GM18870 (cell line): Measurements from ENCODE around the gene TBL1X.
A peak's percentile ranks its signal among the peaks of the same experiment; 100 is the strongest.

ENCODE experiments used
- ATAC-seq: cut with Tn5 transposase; IDR thresholded peaks from one replicate; pipeline ENCODE4 v1.9.1; 2021; ENCODE audit warnings: moderate library complexity; ENCODE audit not compliant: unreplicated experiment

The TBL1X gene

GRCh38 chrX:9614016-9614415 is 149.2 kb downstream of the TBL1X start:
- no peak for ATAC-seq

GRCh38 chrX:9619133-9619532 is 154.3 kb downstream of the TBL1X start:
- ATAC-seq, result no peak

DNA sequence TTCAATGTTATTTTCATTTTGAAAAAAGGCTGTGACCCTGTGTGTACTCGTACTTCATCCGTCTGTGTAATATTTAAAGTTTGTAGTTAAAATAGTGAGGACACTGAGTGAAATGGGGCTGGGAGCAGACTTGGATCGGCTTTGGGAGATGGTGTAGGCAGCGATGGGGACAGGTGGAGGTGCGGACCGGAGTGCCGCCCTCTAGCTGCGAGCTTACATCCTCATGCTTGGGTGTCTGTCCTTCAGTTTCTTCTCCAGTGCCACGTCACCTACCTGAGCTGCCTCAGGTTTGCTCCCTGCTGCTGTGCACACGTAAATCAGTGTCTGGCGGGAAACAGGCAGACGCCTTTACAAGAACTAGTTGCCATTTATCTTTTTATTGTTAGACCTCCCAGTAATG is 154.7 kb downstream of the TBL1X start:
- ATAC-seq, result no peak

GRCh38 chrX:9622128-9622527 is 157.3 kb downstream of the TBL1X start:
- ATAC-seq, result no peak

DNA sequence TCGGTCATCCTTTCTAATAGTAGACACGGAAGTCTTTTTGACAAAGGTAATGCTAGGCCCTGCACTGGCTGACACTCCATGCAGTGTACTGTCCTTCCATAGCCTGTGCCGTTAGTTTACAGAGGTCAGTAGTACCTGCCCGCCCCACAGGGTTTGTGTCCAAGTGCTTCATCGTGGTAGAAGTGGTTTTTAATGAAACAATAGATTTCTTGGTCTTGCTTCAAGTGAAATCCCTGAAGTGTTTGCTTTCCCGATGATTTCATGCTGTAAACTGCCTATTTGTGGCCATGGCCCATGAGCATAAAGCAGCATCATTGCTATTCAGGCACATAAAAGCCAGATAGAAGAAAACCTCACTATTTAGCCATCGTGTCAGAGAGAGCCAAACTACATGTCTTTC is 161.5 kb downstream of the TBL1X start:
- no peak for ATAC-seq

- no peak for ATAC-seq
These were observed 163.1 kb downstream of the TBL1X start for GRCh38 chrX:9627922-9628321.

- ATAC-seq, result no peak
These were observed 164.1 kb downstream of the TBL1X start for GRCh38 chrX:9628779-9629493.

- no peak for ATAC-seq
These were observed 169.7 kb downstream of the TBL1X start for GRCh38 chrX:9634551-9634950.

DNA sequence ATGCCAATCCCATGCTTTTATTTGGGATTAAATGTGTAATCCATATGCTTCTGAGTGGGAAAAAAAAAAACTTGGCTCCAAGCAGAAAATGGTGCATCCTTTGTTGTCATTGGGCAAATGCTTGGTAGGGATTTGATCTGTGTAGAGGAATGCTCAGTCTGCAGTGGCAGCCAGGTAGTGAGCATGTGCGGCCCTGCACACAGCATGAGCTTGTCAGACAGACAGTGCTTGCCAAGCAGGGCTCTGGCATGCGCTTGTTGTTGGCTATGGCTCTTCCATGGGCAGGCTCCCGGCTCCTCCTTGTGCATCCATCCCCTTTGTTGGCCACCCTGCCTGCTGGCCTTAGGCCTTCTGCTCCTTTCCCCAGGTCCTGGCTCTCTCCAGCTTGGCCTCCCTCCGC is 170.5 kb downstream of the TBL1X start:
- ATAC-seq, result no peak

GRCh38 chrX:9635803-9636202 is 170.9 kb downstream of the TBL1X start:
- no peak for ATAC-seq

DNA sequence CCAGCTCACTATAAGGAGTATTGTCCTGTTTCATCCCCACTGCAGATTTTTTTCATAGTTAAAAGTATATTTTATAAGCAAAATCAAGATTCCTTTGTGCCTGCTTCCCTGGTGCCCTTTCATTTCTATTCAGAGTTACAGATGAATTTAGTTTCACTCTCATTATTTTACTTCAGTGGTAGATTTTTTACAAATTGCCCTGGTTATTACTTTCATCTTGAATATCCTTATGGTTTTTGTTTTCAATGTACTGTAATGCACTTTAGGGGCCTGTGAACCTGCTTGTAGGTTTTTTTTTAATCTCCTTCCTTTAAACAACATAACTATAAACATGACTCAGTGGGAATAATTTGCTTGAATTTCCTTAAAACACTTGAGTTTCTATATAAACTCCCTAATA is 174.0 kb downstream of the TBL1X start:
- ATAC-seq, result no peak

DNA sequence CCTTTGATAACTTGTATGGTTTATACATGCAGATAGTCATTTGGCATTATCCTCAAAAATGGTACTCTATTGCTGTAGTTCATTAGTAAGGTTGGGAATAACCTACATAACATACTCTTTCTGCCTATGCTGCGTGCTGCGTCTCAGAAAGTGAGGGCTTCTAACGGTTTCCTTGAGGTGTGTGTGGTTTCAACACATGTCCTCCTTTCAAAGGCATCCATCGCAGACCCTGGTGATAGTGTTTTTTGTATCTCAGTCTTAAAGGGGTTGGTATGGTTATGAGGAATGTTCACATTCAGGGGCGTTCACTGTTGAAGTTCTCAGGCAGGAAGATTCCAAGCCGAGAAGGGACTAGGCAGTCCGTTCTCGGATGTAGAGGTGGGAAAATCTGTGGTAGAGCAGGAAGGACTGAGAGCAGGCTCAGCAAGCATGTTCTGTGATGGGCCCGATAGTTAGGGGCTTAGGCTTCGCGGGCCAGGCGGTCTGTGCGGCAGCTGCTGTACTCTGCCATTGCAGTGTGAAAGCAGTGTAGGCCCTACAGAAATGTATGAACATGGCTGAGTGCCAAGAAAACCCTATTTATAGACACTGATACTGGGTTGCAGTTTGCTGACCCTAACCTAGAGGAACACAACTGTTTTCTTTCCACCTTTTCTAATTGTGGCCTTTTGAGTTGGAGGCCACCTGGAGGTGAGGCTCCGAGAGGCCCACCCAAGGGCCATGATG is 177.6 kb downstream of the TBL1X start:
- no peak for ATAC-seq

- ATAC-seq, result no peak
These were observed 178.9 kb downstream of the TBL1X start for GRCh38 chrX:9643807-9644206.

DNA sequence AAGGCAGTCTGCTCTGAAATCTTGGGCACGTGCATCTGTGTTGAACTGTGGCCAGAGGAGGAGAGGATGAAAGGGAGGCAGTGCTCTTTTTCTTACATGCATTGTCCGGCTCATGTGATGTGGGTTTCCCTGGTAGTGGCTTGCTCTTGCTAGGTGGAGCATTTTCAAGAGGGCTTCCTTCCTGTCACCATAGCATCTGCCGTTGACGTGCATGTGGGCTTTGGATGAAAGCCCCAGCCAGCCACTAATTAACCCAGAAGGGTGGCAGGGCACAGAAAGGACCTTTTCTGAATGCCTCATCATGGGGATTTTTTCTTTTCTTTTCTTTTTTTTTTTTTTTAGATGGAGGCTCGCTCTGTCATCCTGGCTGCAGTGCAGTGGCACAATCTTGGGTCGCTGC is 179.5 kb downstream of the TBL1X start:
- peak; percentile 96 for ATAC-seq

DNA sequence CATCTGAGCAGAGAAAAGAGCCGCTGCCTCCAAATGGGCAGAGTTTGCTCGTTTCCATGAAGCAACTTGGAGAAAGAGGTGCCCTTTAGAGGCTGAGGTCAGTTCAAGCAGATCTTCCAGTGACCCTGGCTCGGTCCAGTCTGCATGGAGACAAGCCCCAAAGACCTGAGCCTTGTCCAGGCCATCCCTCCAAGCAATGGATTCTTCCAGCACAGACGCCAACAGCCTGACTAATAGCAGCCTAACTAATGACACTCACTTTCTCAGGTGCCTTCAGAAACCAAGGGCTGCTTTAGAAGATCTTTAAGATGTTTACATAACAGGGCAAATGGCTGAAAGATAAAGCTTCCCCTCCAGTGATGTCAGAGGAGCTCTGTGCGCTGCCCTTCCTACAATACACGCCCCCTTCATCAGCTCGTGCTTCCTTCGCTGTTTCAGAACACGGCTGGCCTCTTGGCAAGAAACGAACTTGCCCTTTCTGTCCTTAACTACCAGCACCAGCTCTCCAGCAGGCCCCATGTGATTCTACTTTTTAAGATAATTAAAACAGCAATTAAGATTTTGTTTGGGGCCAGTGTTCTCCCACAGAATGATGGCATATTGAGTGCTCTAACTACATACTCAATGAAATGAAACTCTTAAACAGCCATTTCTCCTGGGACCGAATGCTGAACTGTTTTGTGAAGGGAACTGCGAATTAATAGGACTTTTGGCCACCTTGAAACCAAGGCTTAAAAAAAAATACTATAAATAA is 181.8 kb downstream of the TBL1X start:
- no peak for ATAC-seq

- ATAC-seq, result no peak
These were observed 182.6 kb downstream of the TBL1X start for GRCh38 chrX:9647431-9647830.

- no peak for ATAC-seq
These were observed 185.2 kb downstream of the TBL1X start for GRCh38 chrX:9650091-9650490.

- ATAC-seq, result no peak
These were observed 186.9 kb downstream of the TBL1X start for GRCh38 chrX:9651737-9652136.

DNA sequence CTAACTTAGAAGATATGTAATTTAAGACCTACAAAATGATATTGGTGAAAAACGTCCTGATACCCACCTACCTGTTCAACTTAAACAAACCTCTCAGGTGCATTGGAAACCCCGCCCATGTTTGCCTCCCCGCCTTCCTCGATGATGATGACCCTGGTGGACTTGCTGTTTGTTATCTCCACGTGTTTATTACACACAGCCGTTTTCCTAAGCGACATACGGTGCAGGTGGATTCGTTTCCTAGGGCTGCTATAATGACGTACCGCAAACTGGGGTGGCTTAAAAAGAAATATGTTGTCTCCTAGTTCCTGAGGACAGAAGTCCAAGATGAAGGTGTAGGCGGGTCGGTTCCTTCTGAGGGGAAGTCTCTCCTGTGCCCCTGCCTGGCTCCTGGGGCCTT is 190.1 kb downstream of the TBL1X start:
- ATAC-seq, result no peak

GRCh38 chrX:9656277-9656676 is 191.4 kb downstream of the TBL1X start:
- ATAC-seq, result no peak

- no peak for ATAC-seq
These were observed 192.0 kb downstream of the TBL1X start for GRCh38 chrX:9656871-9657270.
